ENCODE measurements around the gene FRMD4B. TPM values are rescaled to one million over a fixed set of nuclear protein-coding genes. Genes with fewer than 3 reads are reported as not detected.

The FRMD4B gene
- total RNA-seq: 10 to 100 TPM; 40.9 to 66.7 TPM
- polyA plus RNA-seq (ENCODE audit: insufficient read length in 2 of 2): 10 to 100 TPM; 41.5 to 57.2 TPM
- long read RNA-seq, donor 1, full-length matches to known transcripts: 2 of 2 reads
- long read RNA-seq, donor 1, partial matches to known transcripts: 0 of 2 reads
- long read RNA-seq, donor 1, other reads (novel, unspliced or antisense): 0 of 2 reads
- long read RNA-seq, donor 2, full-length matches to known transcripts: 1 of 1 reads
- long read RNA-seq, donor 2, partial matches to known transcripts: 0 of 1 reads
- long read RNA-seq, donor 2, other reads (novel, unspliced or antisense): 0 of 1 reads
- long read RNA-seq, donor 3, partial matches to known transcripts: 0 of 1 reads
- long read RNA-seq, donor 3, other reads (novel, unspliced or antisense): 0 of 1 reads
- long read RNA-seq, donor 4, full-length matches to known transcripts: 2 of 7 reads
- long read RNA-seq, donor 4, partial matches to known transcripts: 5 of 7 reads
- long read RNA-seq, donor 4, other reads (novel, unspliced or antisense): 0 of 7 reads

- no peaks in the 10 kb centered on the region for H3K9me3 ChIP-seq (ENCODE audit: control insufficient read depth, insufficient read depth, low read length)
- H3K27me3 ChIP-seq (ENCODE audit: control insufficient read depth, insufficient read depth, low read length): no peaks in the 10 kb centered on the region
- H3K4me1 ChIP-seq (ENCODE audit: control insufficient read depth, insufficient read depth, low read length): peaks cover 22% of the 10 kb centered on the region
- under 1% methylated on average over 65 of the region's 65 CpGs for WGBS (ENCODE audit: insufficient coverage)
- DNase-seq (ENCODE audit: low read depth in 4 of 6, low spot score in 6 of 6): peak; percentile 56 to 91 (median 66)
- H3K4me3 ChIP-seq (ENCODE audit: low read depth, low read length): peak within 1 kb of the TSS; percentile 45
- no peaks in the 10 kb centered on the region for H3K36me3 ChIP-seq (ENCODE audit: control insufficient read depth, insufficient read depth, low read length)
- peak within 1 kb of the TSS; percentile 79 for H3K27ac ChIP-seq (ENCODE audit: low read depth, low read length)
Observed at GRCh38 chr3:69385723-69386555, at the start of gene FRMD4B. TSS of gene FRMD4B (minus strand) at chr3:69386088. CDS start at chr3:69385989, 99 bp downstream.

- 46% methylated on average over 3 of the region's 4 CpGs for WGBS (ENCODE audit: insufficient coverage)
- no peaks in the 10 kb centered on the region for H3K9me3 ChIP-seq (ENCODE audit: control insufficient read depth, insufficient read depth, low read length)
- DNase-seq (ENCODE audit: low read depth in 4 of 6, low spot score in 6 of 6): peak in 1 of 6 donors; percentile 49
- no peak overlapping the region for H3K4me3 ChIP-seq (ENCODE audit: low read depth, low read length)
- no peaks in the 10 kb centered on the region for H3K36me3 ChIP-seq (ENCODE audit: control insufficient read depth, insufficient read depth, low read length)
- no peaks in the 10 kb centered on the region for H3K27me3 ChIP-seq (ENCODE audit: control insufficient read depth, insufficient read depth, low read length)
- H3K4me1 ChIP-seq (ENCODE audit: control insufficient read depth, insufficient read depth, low read length): peaks cover 3% of the 10 kb centered on the region
- no peak overlapping the region for H3K27ac ChIP-seq (ENCODE audit: low read depth, low read length)
Observed at GRCh38 chr3:69433969-69434325, 48.1 kb upstream of the FRMD4B start.

- WGBS (ENCODE audit: insufficient coverage): 45% methylated on average over 6 of the region's 6 CpGs
- H3K9me3 ChIP-seq (ENCODE audit: control insufficient read depth, insufficient read depth, low read length): no peaks in the 10 kb centered on the region
- peak in 2 of 6 donors; percentile 62 to 75 for DNase-seq (ENCODE audit: low read depth in 4 of 6, low spot score in 6 of 6)
- H3K4me3 ChIP-seq (ENCODE audit: low read depth, low read length): no peak overlapping the region
- H3K27ac ChIP-seq (ENCODE audit: low read depth, low read length): no peak overlapping the region
- no peaks in the 10 kb centered on the region for H3K36me3 ChIP-seq (ENCODE audit: control insufficient read depth, insufficient read depth, low read length)
- peaks cover 3% of the 10 kb centered on the region for H3K4me1 ChIP-seq (ENCODE audit: control insufficient read depth, insufficient read depth, low read length)
- no peaks in the 10 kb centered on the region for H3K27me3 ChIP-seq (ENCODE audit: control insufficient read depth, insufficient read depth, low read length)
Observed at GRCh38 chr3:69433121-69433968, 47.5 kb upstream of the FRMD4B start.

DNA sequence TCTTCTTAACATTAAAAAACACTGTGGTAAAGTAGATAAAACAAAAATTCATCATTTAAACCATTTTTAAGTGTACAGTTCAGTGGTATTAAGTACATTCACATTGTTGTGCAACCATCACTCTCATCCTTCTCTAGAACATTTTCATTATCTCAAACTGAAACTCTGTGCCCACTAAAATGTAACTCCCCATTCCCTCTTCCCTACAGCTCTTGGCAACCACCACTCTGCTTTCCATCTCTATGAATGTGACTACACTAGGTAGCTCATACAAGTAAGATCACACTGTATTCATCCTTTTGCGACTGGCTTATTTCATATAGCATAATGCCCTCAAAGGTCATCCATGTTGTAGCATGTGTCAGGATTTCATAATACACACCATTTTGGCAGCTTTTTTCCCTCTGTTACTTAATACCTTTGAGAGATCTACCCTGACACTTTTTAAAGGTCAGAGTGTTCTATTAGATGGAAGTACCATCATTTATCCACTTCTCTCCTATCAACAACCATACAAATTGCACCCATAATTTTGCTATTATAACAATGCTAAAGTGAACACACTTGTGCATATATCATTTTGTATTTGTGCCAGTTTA is 42.9 kb upstream of the FRMD4B start:
- DNase-seq (ENCODE audit: low read depth in 4 of 6, low spot score in 6 of 6): no peak
- H3K4me3 ChIP-seq (ENCODE audit: low read depth, low read length): no peak overlapping the region
- WGBS (ENCODE audit: insufficient coverage): 100% methylated on average over 1 of the region's 1 CpG
- no peaks in the 10 kb centered on the region for H3K27me3 ChIP-seq (ENCODE audit: control insufficient read depth, insufficient read depth, low read length)
- H3K9me3 ChIP-seq (ENCODE audit: control insufficient read depth, insufficient read depth, low read length): no peaks in the 10 kb centered on the region
- H3K27ac ChIP-seq (ENCODE audit: low read depth, low read length): no peak overlapping the region
- H3K4me1 ChIP-seq (ENCODE audit: control insufficient read depth, insufficient read depth, low read length): peaks cover 3% of the 10 kb centered on the region
- H3K36me3 ChIP-seq (ENCODE audit: control insufficient read depth, insufficient read depth, low read length): no peaks in the 10 kb centered on the region

DNA sequence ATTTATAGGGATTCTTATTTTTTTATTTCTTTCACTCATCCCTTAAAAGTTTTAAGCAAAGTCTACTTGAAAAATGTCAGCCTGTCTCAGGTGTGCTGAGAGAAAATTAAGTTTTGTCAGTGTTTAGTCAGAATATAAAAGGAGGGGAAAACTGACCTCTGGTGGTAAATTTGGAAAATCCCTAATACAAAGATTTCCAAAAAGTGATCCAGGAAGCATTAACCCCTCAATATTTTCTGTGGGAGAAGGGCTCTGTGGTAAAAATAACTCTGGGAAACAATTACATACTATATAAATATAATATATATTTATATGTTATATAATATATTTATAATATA is 41.0 kb upstream of the FRMD4B start:
- DNase-seq (ENCODE audit: low read depth in 4 of 6, low spot score in 6 of 6): peak in 1 of 6 donors; percentile 60
- H3K27me3 ChIP-seq (ENCODE audit: control insufficient read depth, insufficient read depth, low read length): no peaks in the 10 kb centered on the region
- H3K36me3 ChIP-seq (ENCODE audit: control insufficient read depth, insufficient read depth, low read length): no peaks in the 10 kb centered on the region
- H3K9me3 ChIP-seq (ENCODE audit: control insufficient read depth, insufficient read depth, low read length): no peaks in the 10 kb centered on the region
- H3K4me1 ChIP-seq (ENCODE audit: control insufficient read depth, insufficient read depth, low read length): no peaks in the 10 kb centered on the region
- no peak overlapping the region for H3K4me3 ChIP-seq (ENCODE audit: low read depth, low read length)
- no peak overlapping the region for H3K27ac ChIP-seq (ENCODE audit: low read depth, low read length)

DNA sequence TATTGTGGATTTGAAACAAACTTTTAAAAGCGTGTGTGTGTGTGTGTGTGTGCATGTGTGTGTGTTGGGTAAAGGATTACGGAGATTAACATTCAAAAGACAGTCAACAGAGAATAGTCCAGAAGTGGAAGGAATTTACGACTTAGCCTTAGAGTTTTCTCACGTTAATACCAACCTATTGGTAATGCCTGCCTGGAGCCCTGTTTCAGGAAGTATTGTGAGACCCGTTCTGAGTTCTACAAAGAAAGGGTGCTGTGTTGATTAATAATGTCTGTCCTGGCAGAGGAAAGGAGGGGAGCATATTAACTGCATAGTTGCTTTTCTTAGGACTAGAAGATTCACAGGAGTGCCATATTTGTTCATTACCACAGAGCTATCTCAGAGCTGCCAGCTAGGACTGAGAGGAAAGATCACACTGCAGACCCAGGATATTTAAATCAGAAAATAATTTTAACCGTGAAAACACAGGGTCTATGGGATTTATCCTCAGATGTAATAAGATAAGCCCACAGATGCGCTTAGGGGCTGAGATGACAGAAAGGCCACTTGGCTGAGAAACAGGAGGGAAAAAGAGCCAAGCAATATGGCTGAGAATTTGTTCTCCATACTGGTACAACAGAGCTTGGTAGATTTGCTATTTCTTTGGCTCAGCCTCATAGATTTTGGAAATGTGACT is 40.5 kb upstream of the FRMD4B start:
- H3K27ac ChIP-seq (ENCODE audit: low read depth, low read length): no peak overlapping the region
- H3K27me3 ChIP-seq (ENCODE audit: control insufficient read depth, insufficient read depth, low read length): no peaks in the 10 kb centered on the region
- no peaks in the 10 kb centered on the region for H3K4me1 ChIP-seq (ENCODE audit: control insufficient read depth, insufficient read depth, low read length)
- no peaks in the 10 kb centered on the region for H3K9me3 ChIP-seq (ENCODE audit: control insufficient read depth, insufficient read depth, low read length)
- no CpG with 5 or more reads among the region's 7 CpGs for WGBS (ENCODE audit: insufficient coverage)
- no peak overlapping the region for H3K4me3 ChIP-seq (ENCODE audit: low read depth, low read length)
- H3K36me3 ChIP-seq (ENCODE audit: control insufficient read depth, insufficient read depth, low read length): no peaks in the 10 kb centered on the region
- DNase-seq (ENCODE audit: low read depth in 4 of 6, low spot score in 6 of 6): peak in 1 of 6 donors; percentile 91

GRCh38 chr3:69425249-69425648 is 39.4 kb upstream of the FRMD4B start:
- no peaks in the 10 kb centered on the region for H3K36me3 ChIP-seq (ENCODE audit: control insufficient read depth, insufficient read depth, low read length)
- no peak overlapping the region for H3K27ac ChIP-seq (ENCODE audit: low read depth, low read length)
- WGBS (ENCODE audit: insufficient coverage): no CpG with 5 or more reads among the region's 4 CpGs
- peaks cover 3% of the 10 kb centered on the region for H3K4me1 ChIP-seq (ENCODE audit: control insufficient read depth, insufficient read depth, low read length)
- DNase-seq (ENCODE audit: low read depth in 4 of 6, low spot score in 6 of 6): peak in 2 of 6 donors; percentile 32 to 62
- no peaks in the 10 kb centered on the region for H3K9me3 ChIP-seq (ENCODE audit: control insufficient read depth, insufficient read depth, low read length)
- H3K27me3 ChIP-seq (ENCODE audit: control insufficient read depth, insufficient read depth, low read length): no peaks in the 10 kb centered on the region
- H3K4me3 ChIP-seq (ENCODE audit: low read depth, low read length): no peak overlapping the region

- H3K9me3 ChIP-seq (ENCODE audit: control insufficient read depth, insufficient read depth, low read length): no peaks in the 10 kb centered on the region
- no peaks in the 10 kb centered on the region for H3K36me3 ChIP-seq (ENCODE audit: control insufficient read depth, insufficient read depth, low read length)
- H3K4me1 ChIP-seq (ENCODE audit: control insufficient read depth, insufficient read depth, low read length): peaks cover 3% of the 10 kb centered on the region
- no peak overlapping the region for H3K4me3 ChIP-seq (ENCODE audit: low read depth, low read length)
- no peak overlapping the region for H3K27ac ChIP-seq (ENCODE audit: low read depth, low read length)
- WGBS (ENCODE audit: insufficient coverage): no CpG with 5 or more reads among the region's 3 CpGs
- no peak for DNase-seq (ENCODE audit: low read depth in 4 of 6, low spot score in 6 of 6)
- H3K27me3 ChIP-seq (ENCODE audit: control insufficient read depth, insufficient read depth, low read length): no peaks in the 10 kb centered on the region
Observed at GRCh38 chr3:69423463-69424155, 37.7 kb upstream of the FRMD4B start.

Data from spinal cord (tissue), 10 donors.